KBM-7 (cell line): ENCODE results near the gene IQCE.

Experiments
- DNase-seq: peaks from one replicate; pipeline ENCODE4 v3.0.0-alpha.2; 2015
- in situ Hi-C: fragments of 300-500 bp; cut with MboI; formaldehyde crosslinking; loops from 2 replicates; pipeline ENCODE4 v1.14.3; 2020; ENCODE audit warnings: low sequenced_read_pairs, low pct_unique_long_range_greater_than_20kb, mixed read lengths

The IQCE gene

GRCh38 chr7:2623698-2624014, 64.9 kb downstream of the IQCE start:
- in situ Hi-C loops: no loop called here
- no peak for DNase-seq

GRCh38 chr7:2624293-2624886, 65.6 kb downstream of the IQCE start:
- in situ Hi-C loops: no loop called here

GRCh38 chr7:2626498-2627117, 67.8 kb downstream of the IQCE start:
- DNase-seq: no peak
- in situ Hi-C loops: no loop called here

More at GRCh38 chr7:2624293-2624886, 65.6 kb downstream of the IQCE start:
- DNase-seq: no peak

GRCh38 chr7:2627258-2628129, 68.7 kb downstream of the IQCE start:
- no peak for DNase-seq
- in situ Hi-C loops: no loop called here

- DNase-seq: no peak
- in situ Hi-C loops: no loop called here
These were observed 69.3 kb downstream of the IQCE start for GRCh38 chr7:2628130-2628482.

- in situ Hi-C loops: no loop called here
These were observed 70.1 kb downstream of the IQCE start for GRCh38 chr7:2628891-2629290.

GRCh38 chr7:2629746-2630681, 71.2 kb downstream of the IQCE start:
- in situ Hi-C loops: no loop called here

More at GRCh38 chr7:2628891-2629290, 70.1 kb downstream of the IQCE start:
- no peak for DNase-seq

GRCh38 chr7:2631946-2632732, 73.4 kb downstream of the IQCE start, which contains the start of gene TTYH3:
Gene TTYH3 (plus strand): TSS chr7:2631986. CDS start chr7:2632156, 170 bp downstream.
- DNase-seq: no peak
- in situ Hi-C loops: no loop called here

More at GRCh38 chr7:2629746-2630681, 71.2 kb downstream of the IQCE start:
- DNase-seq: no peak

GRCh38 chr7:2632733-2633537, 74.2 kb downstream of the IQCE start:
- peak; percentile 91 for DNase-seq
- in situ Hi-C loops: no loop called here

- in situ Hi-C loops: no loop called here
- DNase-seq: peak; percentile 58
These were observed 74.9 kb downstream of the IQCE start for GRCh38 chr7:2633538-2634266.

- DNase-seq: no peak
- in situ Hi-C loops: no loop called here
These were observed 75.7 kb downstream of the IQCE start for GRCh38 chr7:2634267-2635145.

GRCh38 chr7:2635148-2635668, 76.4 kb downstream of the IQCE start:
- no peak for DNase-seq

GRCh38 chr7:2635810-2636701, 77.3 kb downstream of the IQCE start:
- in situ Hi-C loops: no loop called here
- peak; percentile 18 for DNase-seq

More at GRCh38 chr7:2635148-2635668, 76.4 kb downstream of the IQCE start:
- in situ Hi-C loops: no loop called here

- DNase-seq: no peak
- in situ Hi-C loops: no loop called here
These were observed 78.3 kb downstream of the IQCE start for GRCh38 chr7:2637066-2637471.
